ENCODE results near the gene FLAD1. TPM values are rescaled to one million over a fixed set of nuclear protein-coding genes. Genes with fewer than 3 reads are reported as not detected.

Gene FLAD1
- total and polyA plus RNA-seq, 9 donors: 11.1 to 30.0 (median 18.9) TPM

DNA sequence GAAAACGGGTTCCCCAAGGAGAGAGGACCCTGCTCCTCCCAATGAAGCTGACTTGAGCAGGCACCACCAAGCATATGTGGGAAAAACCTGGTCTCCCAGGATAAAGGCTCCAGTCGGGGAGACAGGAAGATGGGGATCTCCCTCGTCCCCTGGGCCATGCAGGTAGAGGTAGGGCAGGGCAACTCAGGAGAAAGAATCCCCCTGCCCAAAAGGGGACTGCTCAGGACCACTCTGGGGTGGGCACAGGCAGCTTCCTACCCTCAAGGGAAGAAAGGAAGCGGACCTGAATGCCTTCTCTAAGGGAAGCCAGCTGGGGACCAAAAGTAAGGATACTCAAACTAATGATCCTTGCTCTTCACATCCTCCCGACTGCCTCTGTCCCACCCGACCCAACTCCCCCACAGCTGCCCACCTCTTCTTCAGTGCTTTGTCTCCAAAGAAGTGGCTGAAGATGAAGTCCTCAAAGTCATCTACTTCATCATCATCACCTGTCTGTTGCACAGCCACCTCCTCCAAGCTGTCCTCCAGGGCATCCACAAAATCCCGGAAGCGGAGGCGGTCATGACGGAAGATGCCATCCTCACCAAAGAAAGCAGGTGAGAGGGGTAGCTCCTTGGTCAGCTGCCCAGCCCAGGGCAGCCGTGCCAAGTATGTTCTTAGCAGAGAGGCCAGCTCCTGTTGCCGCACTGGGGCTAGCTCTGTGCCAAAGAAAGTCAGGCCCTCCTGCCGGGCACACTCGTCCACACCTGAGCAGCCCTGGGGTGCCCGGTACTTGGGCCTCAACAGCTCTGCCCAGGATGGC lies 37.8 kb upstream of the FLAD1 start:
- H3K9me3 ChIP-seq: no peaks in the 10 kb centered on the region
- H3K27me3 ChIP-seq: no peaks in the 10 kb centered on the region
- no peak overlapping the region for H3K27ac ChIP-seq
- no peak for TF ChIP-seq POLR2A (IDR thresholded peaks at IDR 0.05)
- no peak for TF ChIP-seq CTCF (IDR thresholded peaks at IDR 0.05)
- TF ChIP-seq EP300 (IDR thresholded peaks at IDR 0.05): no peak
- intact Hi-C loops (cut with DNase I): no loop called here
- H3K4me3 ChIP-seq: no peak overlapping the region
- 77 to 84% (median 81%) methylated on average over 15 of the region's 15 CpGs for WGBS, 3 donors
- peak in 1 of 5 donors; percentile 38 for DNase-seq
- H3K4me1 ChIP-seq (ENCODE audit: insufficient read depth): peaks cover 18% of the 10 kb centered on the region
- no peaks in the 10 kb centered on the region for H3K36me3 ChIP-seq

DNA sequence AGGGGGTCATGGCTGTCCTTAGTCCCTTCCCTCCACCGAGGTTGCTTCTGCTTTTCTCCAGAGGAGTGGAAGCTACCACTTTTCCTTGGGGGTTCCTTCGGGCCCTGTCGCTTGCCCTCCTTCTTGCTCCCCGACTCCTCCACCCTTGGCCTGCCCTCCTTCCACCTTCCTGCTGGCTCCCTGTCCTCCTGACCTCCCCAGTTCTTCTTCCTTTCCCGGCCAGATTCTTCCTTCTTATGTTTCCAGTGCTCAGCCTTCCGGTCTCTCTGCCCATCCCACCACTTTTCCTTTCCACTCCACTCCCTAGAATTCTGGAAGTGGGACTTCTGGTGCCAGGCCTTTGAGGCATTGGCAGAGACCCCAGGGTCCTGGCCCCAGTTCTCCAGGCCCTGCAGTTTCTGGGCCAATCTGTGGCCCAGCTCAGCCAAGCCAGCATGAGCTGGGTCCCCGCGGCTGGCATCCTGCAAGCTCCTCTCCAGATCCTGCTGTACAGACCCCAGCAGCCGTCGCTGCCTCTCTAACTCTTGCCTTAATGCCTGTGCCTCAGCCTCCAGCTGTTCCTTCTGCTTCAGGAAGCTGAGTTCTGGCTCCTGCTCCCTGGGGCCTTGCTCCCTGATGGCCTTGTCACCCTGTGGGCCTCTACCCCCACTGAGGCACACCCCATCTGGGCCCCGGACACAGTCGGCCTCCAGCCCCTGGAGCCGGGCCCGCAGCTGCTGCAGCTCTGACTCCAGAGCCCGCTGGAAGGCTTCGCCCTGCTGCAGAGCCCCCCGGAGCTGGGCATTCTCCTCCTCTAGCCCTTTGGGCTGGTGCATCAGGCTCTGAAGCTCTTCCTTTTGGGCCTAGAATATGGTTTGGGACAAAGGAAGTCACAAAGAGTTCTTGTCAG lies 36.9 kb upstream of the FLAD1 start:
- H3K4me3 ChIP-seq: no peak overlapping the region
- no peaks in the 10 kb centered on the region for H3K9me3 ChIP-seq
- H3K27ac ChIP-seq: no peak overlapping the region
- 73 to 78% (median 77%) methylated on average over 17 of the region's 17 CpGs for WGBS, 3 donors
- DNase-seq: no peak
- no peaks in the 10 kb centered on the region for H3K36me3 ChIP-seq
- H3K27me3 ChIP-seq: no peaks in the 10 kb centered on the region
- intact Hi-C loops (cut with DNase I): no loop called here
- no peak for TF ChIP-seq POLR2A (IDR thresholded peaks at IDR 0.05)
- no peak for TF ChIP-seq CTCF (IDR thresholded peaks at IDR 0.05)
- TF ChIP-seq EP300 (IDR thresholded peaks at IDR 0.05): no peak
- H3K4me1 ChIP-seq (ENCODE audit: insufficient read depth): peaks cover 17% of the 10 kb centered on the region

DNA sequence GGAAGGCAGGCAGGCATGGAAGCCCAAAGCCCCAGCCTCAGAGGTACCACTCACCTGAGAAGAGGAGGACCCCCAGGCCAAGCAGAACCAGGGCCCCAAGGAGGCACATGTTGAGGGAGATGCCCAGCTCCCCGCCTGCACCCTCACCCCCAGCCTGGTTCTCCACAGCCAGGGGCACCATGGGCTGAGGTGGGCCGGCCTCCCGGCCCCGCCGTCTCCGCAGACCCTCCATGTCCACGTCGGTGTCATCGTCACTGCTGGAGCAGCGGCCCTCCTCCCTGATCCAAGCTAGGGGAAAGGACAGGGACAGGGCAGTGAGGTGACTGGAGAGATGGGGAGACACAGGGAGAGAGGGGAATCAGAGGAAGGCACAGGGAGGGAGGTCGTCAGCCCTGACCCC lies 35.1 kb upstream of the FLAD1 start:
- intact Hi-C loops (cut with DNase I): no loop called here
- H3K27ac ChIP-seq: no peak overlapping the region
- no peak for TF ChIP-seq POLR2A (IDR thresholded peaks at IDR 0.05)
- TF ChIP-seq CTCF (IDR thresholded peaks at IDR 0.05): no peak
- TF ChIP-seq EP300 (IDR thresholded peaks at IDR 0.05): no peak
- 90 to 96% (median 93%) methylated on average over 11 of the region's 11 CpGs for WGBS, 3 donors
- no peak overlapping the region for H3K4me3 ChIP-seq
- no peaks in the 10 kb centered on the region for H3K36me3 ChIP-seq
- no peak for DNase-seq
- no peaks in the 10 kb centered on the region for H3K27me3 ChIP-seq
- no peaks in the 10 kb centered on the region for H3K9me3 ChIP-seq
- peaks cover 15% of the 10 kb centered on the region for H3K4me1 ChIP-seq (ENCODE audit: insufficient read depth)

DNA sequence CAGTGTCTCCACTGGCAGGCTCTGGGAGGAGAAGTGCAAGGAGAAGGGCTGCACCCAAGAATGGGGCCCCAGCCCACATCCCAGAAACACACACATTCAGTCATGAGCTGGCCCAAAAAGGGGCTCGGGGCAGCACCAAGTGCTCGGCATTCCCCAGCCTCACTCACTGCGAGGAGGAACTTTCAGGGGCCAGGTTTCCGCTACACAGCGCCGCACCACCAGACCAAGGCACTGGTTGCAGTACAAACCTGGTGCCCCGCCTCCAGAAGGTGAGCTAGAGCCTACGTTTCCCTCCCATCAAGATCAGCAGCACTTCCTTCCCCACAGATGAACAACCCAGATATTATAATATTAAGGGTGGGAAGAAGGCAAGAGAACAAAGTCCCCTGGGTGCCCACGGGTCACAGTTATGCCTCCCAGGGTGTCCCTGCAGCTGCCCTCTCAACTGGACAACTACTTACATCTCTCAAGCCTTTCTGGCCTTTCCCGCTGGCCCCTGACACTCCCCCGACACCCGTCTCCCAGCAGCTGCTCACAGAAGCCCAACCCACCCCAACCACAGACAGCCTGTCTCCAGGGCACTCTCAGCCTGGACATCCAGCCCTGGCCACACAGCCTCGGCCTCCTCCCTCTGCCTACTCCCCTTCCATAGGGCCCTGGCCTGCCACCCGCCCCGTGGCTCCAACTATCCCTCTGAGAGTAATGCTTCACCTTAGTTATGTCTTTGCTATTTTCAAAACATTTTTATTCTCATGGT lies 31.1 kb upstream of the FLAD1 start:
- peak overlapping the region in 1 of 2 donors; percentile 53 for H3K27ac ChIP-seq

More for the DNA sequence above, 31.1 kb upstream of the FLAD1 start:
- Histone ChIP-seq H3K4me1 (ENCODE audit: insufficient read depth) (peaks cover 38% of the 10 kb centered on the region), H3K4me3 (no peak overlapping the region), H3K27me3 (no peaks in the 10 kb centered on the region), H3K9me3 (no peaks in the 10 kb centered on the region), H3K36me3 (no peaks in the 10 kb centered on the region)
- intact Hi-C loops (cut with DNase I): loop anchor here in 1 of 4 donors (5.0 kb wide), 1 partner anchor 100 kb away; the partner anchor contains the start of gene ADAM15
- 50 to 67% (median 53%) methylated on average over 15 of the region's 15 CpGs for WGBS, 3 donors
- TF ChIP-seq POLR2A (IDR thresholded peaks at IDR 0.05) (no peak), EP300 (IDR thresholded peaks at IDR 0.05) (no peak), CTCF (IDR thresholded peaks at IDR 0.05) (no peak)
- peak in 2 of 5 donors; percentile 50 to 60 for DNase-seq

Data from ovary (tissue), 9 donors.